ENCODE data around the gene PTPRT. TPM values are rescaled to one million over a fixed set of nuclear protein-coding genes. Genes with fewer than 3 reads are reported as not detected.

The PTPRT gene
- total RNA-seq, 4 donors from 2014 or later, result under 0.01 to 0.64 (median 0.40) TPM

DNA sequence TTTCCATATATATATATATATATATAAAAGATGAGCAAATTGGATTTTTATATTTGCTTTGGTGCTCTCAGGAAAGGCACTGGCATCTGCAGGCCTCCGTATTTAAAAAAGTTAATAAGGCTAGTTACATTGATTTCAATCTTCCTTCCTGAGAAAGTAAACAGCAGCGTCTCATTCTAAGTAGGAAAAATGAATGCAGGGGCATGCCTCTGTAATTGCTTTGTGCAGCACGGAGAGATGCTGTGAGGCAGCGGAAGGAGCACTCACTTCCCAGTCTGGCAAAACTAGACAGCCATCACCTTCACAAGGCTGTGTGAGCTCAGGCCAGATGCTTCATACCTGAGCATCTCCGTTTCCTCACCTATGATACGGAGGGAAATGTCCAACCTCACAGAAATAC, 303.7 kb downstream of the PTPRT start:
- intact Hi-C loops (cut with DNase I; ENCODE audit: low total_unique reads) (no loop called here), in situ Hi-C loops (cut with MboI; ENCODE audit: low pct_ligation_motif_present in 1 of 4, low pct_unique_long_range_greater_than_20kb in 1 of 4, low sequenced_read_pairs in 3 of 4) (no loop called here)
- Histone ChIP-seq H3K27me3 (no peaks in the 10 kb centered on the region), H3K36me3 (no peaks in the 10 kb centered on the region), H3K27ac (no peak overlapping the region), H3K9me3 (no peaks in the 10 kb centered on the region), H3K4me3 (no peak overlapping the region), H3K4me1 (no peaks in the 10 kb centered on the region)
- TF ChIP-seq, protein P1, sequence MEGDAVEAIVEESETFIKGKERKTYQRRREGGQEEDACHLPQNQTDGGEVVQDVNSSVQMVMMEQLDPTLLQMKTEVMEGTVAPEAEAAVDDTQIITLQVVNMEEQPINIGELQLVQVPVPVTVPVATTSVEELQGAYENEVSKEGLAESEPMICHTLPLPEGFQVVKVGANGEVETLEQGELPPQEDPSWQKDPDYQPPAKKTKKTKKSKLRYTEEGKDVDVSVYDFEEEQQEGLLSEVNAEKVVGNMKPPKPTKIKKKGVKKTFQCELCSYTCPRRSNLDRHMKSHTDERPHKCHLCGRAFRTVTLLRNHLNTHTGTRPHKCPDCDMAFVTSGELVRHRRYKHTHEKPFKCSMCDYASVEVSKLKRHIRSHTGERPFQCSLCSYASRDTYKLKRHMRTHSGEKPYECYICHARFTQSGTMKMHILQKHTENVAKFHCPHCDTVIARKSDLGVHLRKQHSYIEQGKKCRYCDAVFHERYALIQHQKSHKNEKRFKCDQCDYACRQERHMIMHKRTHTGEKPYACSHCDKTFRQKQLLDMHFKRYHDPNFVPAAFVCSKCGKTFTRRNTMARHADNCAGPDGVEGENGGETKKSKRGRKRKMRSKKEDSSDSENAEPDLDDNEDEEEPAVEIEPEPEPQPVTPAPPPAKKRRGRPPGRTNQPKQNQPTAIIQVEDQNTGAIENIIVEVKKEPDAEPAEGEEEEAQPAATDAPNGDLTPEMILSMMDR (IDR thresholded peaks at IDR 0.05), result no peak
- TF ChIP-seq POLR2AphosphoS5 (IDR thresholded peaks at IDR 0.05) (no peak), EP300 (IDR thresholded peaks at IDR 0.05; ENCODE audit: low read depth) (no peak), POLR2A (IDR thresholded peaks at IDR 0.05) (no peak)
- WGBS, 2 donors (ENCODE audit: low coverage in 1 of 2), result 59 to 82% methylated on average over 5 to 6 of the region's 6 CpGs
- no peak for DNase-seq

DNA sequence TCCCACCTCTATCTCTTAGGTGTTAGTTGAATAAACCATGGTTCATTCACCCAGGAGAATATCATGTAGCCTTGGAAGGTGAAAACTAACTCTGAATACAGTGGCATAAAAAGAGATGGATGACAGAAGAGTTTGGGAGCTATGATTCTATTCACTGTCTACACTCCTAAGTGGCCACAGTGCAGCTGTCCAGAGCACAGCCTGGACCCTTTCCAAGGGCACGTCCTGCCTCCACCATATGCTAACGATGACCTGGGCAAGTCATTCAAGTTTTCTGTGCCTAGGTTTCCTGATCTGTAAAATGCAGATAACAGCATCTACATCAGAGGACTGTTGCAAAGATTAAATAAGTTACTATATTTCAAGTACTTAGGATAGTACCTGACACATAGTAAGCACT, 314.1 kb downstream of the PTPRT start:
- DNase-seq, result no peak
- Histone ChIP-seq H3K27ac (no peak overlapping the region), H3K9me3 (no peaks in the 10 kb centered on the region), H3K36me3 (no peaks in the 10 kb centered on the region), H3K4me3 (no peak overlapping the region), H3K27me3 (no peaks in the 10 kb centered on the region), H3K4me1 (no peaks in the 10 kb centered on the region)
- intact Hi-C loops (cut with DNase I; ENCODE audit: low total_unique reads) (no loop called here), in situ Hi-C loops (cut with MboI; ENCODE audit: low pct_ligation_motif_present in 1 of 4, low pct_unique_long_range_greater_than_20kb in 1 of 4, low sequenced_read_pairs in 3 of 4) (no loop called here)
- no peak for TF ChIP-seq POLR2AphosphoS5 (IDR thresholded peaks at IDR 0.05)
- TF ChIP-seq, protein P1 (IDR thresholded peaks at IDR 0.05), result no peak
- no peak for TF ChIP-seq EP300 (IDR thresholded peaks at IDR 0.05; ENCODE audit: low read depth)
- TF ChIP-seq POLR2A (IDR thresholded peaks at IDR 0.05), result no peak
- WGBS, 2 donors (ENCODE audit: low coverage in 1 of 2), result 38 to 60% methylated on average over 2 of the region's 2 CpGs

GRCh38 chr20:42873259-42873658, 316.4 kb downstream of the PTPRT start:
- no peaks in the 10 kb centered on the region for H3K27me3 ChIP-seq
- H3K9me3 ChIP-seq, result no peaks in the 10 kb centered on the region
- TF ChIP-seq POLR2AphosphoS5 (IDR thresholded peaks at IDR 0.05), result no peak
- TF ChIP-seq, protein P1 (IDR thresholded peaks at IDR 0.05), result no peak
- in situ Hi-C loops (cut with MboI; ENCODE audit: low pct_ligation_motif_present in 1 of 4, low pct_unique_long_range_greater_than_20kb in 1 of 4, low sequenced_read_pairs in 3 of 4) (no loop called here), intact Hi-C loops (cut with DNase I; ENCODE audit: low total_unique reads) (no loop called here)
- H3K36me3 ChIP-seq, result no peaks in the 10 kb centered on the region
- H3K27ac ChIP-seq, result no peak overlapping the region
- H3K4me1 ChIP-seq, result no peaks in the 10 kb centered on the region
- H3K4me3 ChIP-seq, result no peak overlapping the region
- WGBS, 2 donors (ENCODE audit: low coverage in 1 of 2), result 68 to 70% methylated on average over 3 of the region's 3 CpGs
- no peak for DNase-seq

DNA sequence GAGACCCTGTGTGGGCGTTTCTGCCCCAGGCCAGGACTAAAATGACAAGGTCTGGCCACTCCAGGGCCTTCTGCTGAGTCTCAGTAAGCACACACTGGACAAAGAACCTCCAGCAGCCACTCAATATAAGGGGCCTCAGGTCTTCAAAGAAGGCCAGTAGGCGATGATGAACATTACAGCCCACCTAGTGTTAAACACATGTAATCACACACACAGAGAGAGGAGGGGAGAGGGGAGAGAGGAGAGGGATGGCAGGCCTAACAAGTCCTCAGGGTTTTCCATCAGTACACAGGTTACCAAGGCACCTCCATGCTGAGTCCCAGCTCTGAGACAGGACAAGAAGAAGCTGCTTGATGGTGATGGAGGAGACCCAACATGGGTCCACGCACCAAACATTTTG, 325.6 kb downstream of the PTPRT start:
- no peaks in the 10 kb centered on the region for H3K27me3 ChIP-seq
- no peak overlapping the region for H3K4me3 ChIP-seq
- no peaks in the 10 kb centered on the region for H3K36me3 ChIP-seq
- in situ Hi-C loops (cut with MboI; ENCODE audit: low pct_ligation_motif_present in 1 of 4, low pct_unique_long_range_greater_than_20kb in 1 of 4, low sequenced_read_pairs in 3 of 4) (no loop called here), intact Hi-C loops (cut with DNase I; ENCODE audit: low total_unique reads) (no loop called here)
- 50% methylated on average over 3 of the region's 3 CpGs; no CpG with 5 or more reads in 1 of the 2 donors for WGBS, 2 donors (ENCODE audit: low coverage in 1 of 2)
- H3K27ac ChIP-seq, result no peak overlapping the region
- no peaks in the 10 kb centered on the region for H3K9me3 ChIP-seq
- no peak for DNase-seq
- TF ChIP-seq, protein P1 (IDR thresholded peaks at IDR 0.05), result no peak
- TF ChIP-seq POLR2AphosphoS5 (IDR thresholded peaks at IDR 0.05) (no peak), POLR2A (IDR thresholded peaks at IDR 0.05) (no peak), EP300 (IDR thresholded peaks at IDR 0.05; ENCODE audit: low read depth) (no peak)
- no peaks in the 10 kb centered on the region for H3K4me1 ChIP-seq

Measured in transverse colon (tissue), 4 donors.